ENCODE data around the gene TSSK3. TPM values are rescaled to one million over a fixed set of nuclear protein-coding genes. Genes with fewer than 3 reads are reported as not detected.

Gene TSSK3
- total RNA-seq, 4 donors from 2014 or later, result 0.86 to 2.7 (median 1.3) TPM; not detected in 1

- H3K36me3 ChIP-seq, result peaks cover 69% of the 10 kb centered on the region
- peaks cover 36% of the 10 kb centered on the region for H3K4me1 ChIP-seq
- no peak for DNase-seq (ENCODE audit: low spot score in 2 of 2)
- H3K9me3 ChIP-seq, result no peaks in the 10 kb centered on the region
- H3K27ac ChIP-seq, result no peak overlapping the region
- no peak for TF ChIP-seq CTCF (IDR thresholded peaks at IDR 0.05)
- no peak for TF ChIP-seq POLR2A (IDR thresholded peaks at IDR 0.05)
- TF ChIP-seq EP300 (IDR thresholded peaks at IDR 0.05), result no peak
- no peak for TF ChIP-seq POLR2AphosphoS5 (IDR thresholded peaks at IDR 0.05)
- WGBS, result 91% methylated on average over 4 of the region's 4 CpGs
- H3K27me3 ChIP-seq, result no peaks in the 10 kb centered on the region
- H3K4me3 ChIP-seq, result no peak overlapping the region
These were observed 32.3 kb upstream of the TSSK3 start for GRCh38 chr1:32329931-32330466.

- TF ChIP-seq EP300 (IDR thresholded peaks at IDR 0.05), result no peak
- Histone ChIP-seq H3K27ac (no peak overlapping the region), H3K27me3 (no peaks in the 10 kb centered on the region), H3K9me3 (no peaks in the 10 kb centered on the region), H3K36me3 (peaks cover 67% of the 10 kb centered on the region), H3K4me3 (no peak overlapping the region), H3K4me1 (peaks cover 43% of the 10 kb centered on the region)
- 91% methylated on average over 11 of the region's 12 CpGs for WGBS
- no peak for DNase-seq (ENCODE audit: low spot score in 2 of 2)
These were observed 31.7 kb upstream of the TSSK3 start for GRCh38 chr1:32330558-32331151.

GRCh38 chr1:32331549-32331948 is 30.8 kb upstream of the TSSK3 start:
- no peak for DNase-seq (ENCODE audit: low spot score in 2 of 2)
- H3K4me3 ChIP-seq, result no peak overlapping the region
- H3K9me3 ChIP-seq, result no peaks in the 10 kb centered on the region
- peak overlapping the region; percentile 60 for H3K27ac ChIP-seq
- 90% methylated on average over 12 of the region's 12 CpGs for WGBS
- H3K4me1 ChIP-seq, result peaks cover 51% of the 10 kb centered on the region
- no peak for TF ChIP-seq EP300 (IDR thresholded peaks at IDR 0.05)
- TF ChIP-seq CTCF (IDR thresholded peaks at IDR 0.05), result no peak
- TF ChIP-seq POLR2A (IDR thresholded peaks at IDR 0.05), result no peak
- TF ChIP-seq POLR2AphosphoS5 (IDR thresholded peaks at IDR 0.05), result no peak
- peaks cover 59% of the 10 kb centered on the region for H3K36me3 ChIP-seq
- H3K27me3 ChIP-seq, result no peaks in the 10 kb centered on the region

GRCh38 chr1:32332290-32333079 is 29.9 kb upstream of the TSSK3 start:
- no peaks in the 10 kb centered on the region for H3K9me3 ChIP-seq
- 75% methylated on average over 3 of the region's 3 CpGs for WGBS
- H3K4me3 ChIP-seq, result no peak overlapping the region
- peak overlapping the region; percentile 60 for H3K27ac ChIP-seq
- no peaks in the 10 kb centered on the region for H3K27me3 ChIP-seq
- peaks cover 61% of the 10 kb centered on the region for H3K4me1 ChIP-seq
- H3K36me3 ChIP-seq, result peaks cover 51% of the 10 kb centered on the region
- DNase-seq (ENCODE audit: low spot score in 2 of 2), result no peak
- TF ChIP-seq EP300 (IDR thresholded peaks at IDR 0.05) (no peak), POLR2A (IDR thresholded peaks at IDR 0.05) (no peak), POLR2AphosphoS5 (IDR thresholded peaks at IDR 0.05) (no peak), CTCF (IDR thresholded peaks at IDR 0.05) (no peak)

GRCh38 chr1:32333251-32333963 is 28.9 kb upstream of the TSSK3 start:
- Histone ChIP-seq H3K36me3 (peaks cover 43% of the 10 kb centered on the region), H3K9me3 (no peaks in the 10 kb centered on the region), H3K27ac (peak overlapping the region; percentile 60), H3K27me3 (no peaks in the 10 kb centered on the region), H3K4me3 (no peak overlapping the region), H3K4me1 (peaks cover 70% of the 10 kb centered on the region)
- TF ChIP-seq EP300 (IDR thresholded peaks at IDR 0.05) (no peak), POLR2A (IDR thresholded peaks at IDR 0.05) (no peak), POLR2AphosphoS5 (IDR thresholded peaks at IDR 0.05) (no peak), CTCF (IDR thresholded peaks at IDR 0.05) (no peak)
- 75% methylated on average over 3 of the region's 3 CpGs for WGBS
- no peak for DNase-seq (ENCODE audit: low spot score in 2 of 2)
